Muscle of leg (tissue), 16 donors: ENCODE data around the gene TREM2. TPM values are rescaled to one million over a fixed set of nuclear protein-coding genes. Genes with fewer than 3 reads are reported as not detected.
A peak's percentile ranks its signal among the peaks of the same experiment; 100 is the strongest.

Experiments used
- DNase-seq: peaks from one replicate; pipeline ENCODE4 v3.0.0; 2013
- H3K27ac ChIP-seq: one replicate; pipeline ENCODE4 v1.5.1; 2013; ENCODE audit warnings: mild to moderate bottlenecking, low read length, control low read depth
- H3K27me3 ChIP-seq: one replicate; pipeline ENCODE4 v1.6.1; 2013; ENCODE audit warnings: low read length; ENCODE audit not compliant: control insufficient read depth, insufficient read depth
- H3K36me3 ChIP-seq: one replicate; pipeline ENCODE4 v1.6.1; 2013; ENCODE audit warnings: low read length; ENCODE audit not compliant: control insufficient read depth, insufficient read depth
- H3K4me1 ChIP-seq: one replicate; pipeline ENCODE4 v1.6.1; 2013; ENCODE audit warnings: low read length; ENCODE audit not compliant: control insufficient read depth, insufficient read depth
- H3K4me3 ChIP-seq: one replicate; pipeline ENCODE4 v1.5.1; 2013; ENCODE audit warnings: low read length, control low read depth
- H3K9me3 ChIP-seq: replicated peaks from 2 replicates; pipeline ENCODE4 v1.6.1; 2013; ENCODE audit warnings: low read depth, low read length; ENCODE audit not compliant: control insufficient read depth
- WGBS: methylation state at CpG from one replicate; pipeline ENCODE4 v1.1.5; 2013; ENCODE audit warnings: missing lambda C conversion rate; ENCODE audit not compliant: insufficient coverage; 5-methylcytosine and 5-hydroxymethylcytosine counted together
- long read RNA-seq, 11 donors: transcript quantifications; one replicate each; lab custom pipeline, GENCODE V29; 2026
- polyA plus RNA-seq, 8 donors: library from polyadenylated mRNA; unstranded; fragments of 120-200 nt; gene quantifications; one replicate each; pipeline versions ENCODE4 v1.2.1 to v1.2.3, GENCODE V29; 2013; ENCODE audit warnings: inconsistent platforms in 1 of 8, low replicate concordance in 1 of 8; ENCODE audit not compliant: insufficient read length in 8 of 8, insufficient read depth in 1 of 8
- total RNA-seq: library from RNA; stranded (reverse); fragments of 120-200 nt; gene quantifications from one replicate; pipeline ENCODE4 v1.2.4, GENCODE V29; 2013

The TREM2 gene
- total RNA-seq = 0.75 TPM
- 1 to 10 TPM in 2 of 8 donors, under 1 TPM in 6; 0.15 to 3.6 (median 0.55) TPM for polyA plus RNA-seq
- long read RNA-seq, donor 1 = 0 reads
- long read RNA-seq, donor 2 = 0 reads
- long read RNA-seq, donor 3, transcript TREM2-202 (5 exons, 1,044 nt) = major isoform, 6 of 12 reads
- long read RNA-seq, donor 3, partial matches to known transcripts = 6 of 12 reads
- long read RNA-seq, donor 3, other reads (novel, unspliced or antisense) = 0 of 12 reads
- long read RNA-seq, donor 4, transcript TREM2-202 (5 exons, 1,044 nt) = major isoform, 5 of 5 reads
- long read RNA-seq, donor 4, partial matches to known transcripts = 0 of 5 reads
- long read RNA-seq, donor 4, other reads (novel, unspliced or antisense) = 0 of 5 reads
- long read RNA-seq, donor 5, partial matches to known transcripts = 0 of 1 reads
- long read RNA-seq, donor 5, other reads (novel, unspliced or antisense) = 0 of 1 reads
- long read RNA-seq, donor 6, partial matches to known transcripts = 0 of 4 reads
- long read RNA-seq, donor 6, other reads (novel, unspliced or antisense) = 0 of 4 reads
- long read RNA-seq, donor 7, partial matches to known transcripts = 0 of 1 reads
- long read RNA-seq, donor 7, other reads (novel, unspliced or antisense) = 0 of 1 reads
- long read RNA-seq, donor 8, partial matches to known transcripts = 0 of 1 reads
- long read RNA-seq, donor 8, other reads (novel, unspliced or antisense) = 0 of 1 reads
- long read RNA-seq, donor 9, partial matches to known transcripts = 0 of 2 reads
- long read RNA-seq, donor 9, other reads (novel, unspliced or antisense) = 0 of 2 reads
- long read RNA-seq, donor 10 = 0 reads
- long read RNA-seq, donor 11 = 0 reads

GRCh38 chr6:41162687-41163418 lies at the start of gene TREM2:
TSS of gene TREM2 (minus strand) at chr6:41163116. CDS start at chr6:41163082, 34 bp downstream.
- H3K9me3 ChIP-seq = no peaks in the 10 kb centered on the region
- H3K27ac ChIP-seq = no peak within 1 kb of the TSS
- peaks cover 17% of the 10 kb centered on the region for H3K4me1 ChIP-seq
- WGBS = 49% methylated on average over 5 of the region's 10 CpGs
- H3K4me3 ChIP-seq = no peak within 1 kb of the TSS
- H3K36me3 ChIP-seq = no peaks in the 10 kb centered on the region
- DNase-seq = no peak
- H3K27me3 ChIP-seq = peaks cover 2% of the 10 kb centered on the region

DNA sequence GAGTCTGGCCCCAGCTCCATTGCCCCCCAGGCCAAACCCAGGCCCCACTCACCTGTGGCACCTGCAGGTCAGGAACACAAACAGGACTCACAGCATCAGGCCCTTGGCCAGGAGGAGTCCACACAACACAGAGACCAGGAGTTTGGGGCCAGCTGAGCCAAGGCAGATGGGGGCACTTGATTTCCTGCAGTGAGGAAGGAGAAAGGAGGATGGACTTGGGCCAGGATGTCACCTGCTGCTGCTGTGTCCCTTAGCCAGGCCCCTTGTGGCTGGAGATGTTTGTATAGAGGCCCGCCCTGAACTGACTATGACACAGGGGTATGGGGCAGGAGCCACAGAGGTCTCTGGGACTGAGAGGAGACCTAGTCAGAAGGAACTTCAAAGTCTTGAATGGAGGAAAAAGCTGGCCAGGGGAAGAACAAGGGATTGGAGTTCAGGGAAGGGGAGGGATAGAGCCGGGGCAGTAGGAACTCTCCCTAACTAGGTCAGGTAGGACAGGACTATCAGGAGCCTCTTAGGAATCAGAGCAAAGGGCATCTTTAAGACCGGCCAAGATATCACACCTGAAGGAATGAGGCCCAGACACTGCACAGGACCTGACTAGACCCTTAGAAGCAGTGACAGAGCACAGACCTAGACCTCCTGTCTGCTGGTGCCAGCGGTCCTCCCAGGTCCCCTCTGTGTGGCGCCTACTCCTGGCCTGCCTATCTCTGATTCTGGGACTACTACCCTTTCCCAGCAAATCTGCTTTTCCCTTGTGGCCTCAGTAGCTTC lies 46.8 kb upstream of the TREM2 start:
- Histone ChIP-seq H3K4me1 (no peaks in the 10 kb centered on the region), H3K9me3 (no peaks in the 10 kb centered on the region), H3K27me3 (peaks cover 2% of the 10 kb centered on the region), H3K27ac (no peak overlapping the region), H3K4me3 (no peak overlapping the region), H3K36me3 (no peaks in the 10 kb centered on the region)
- 80% methylated on average over 3 of the region's 5 CpGs for WGBS
- no peak for DNase-seq

DNA sequence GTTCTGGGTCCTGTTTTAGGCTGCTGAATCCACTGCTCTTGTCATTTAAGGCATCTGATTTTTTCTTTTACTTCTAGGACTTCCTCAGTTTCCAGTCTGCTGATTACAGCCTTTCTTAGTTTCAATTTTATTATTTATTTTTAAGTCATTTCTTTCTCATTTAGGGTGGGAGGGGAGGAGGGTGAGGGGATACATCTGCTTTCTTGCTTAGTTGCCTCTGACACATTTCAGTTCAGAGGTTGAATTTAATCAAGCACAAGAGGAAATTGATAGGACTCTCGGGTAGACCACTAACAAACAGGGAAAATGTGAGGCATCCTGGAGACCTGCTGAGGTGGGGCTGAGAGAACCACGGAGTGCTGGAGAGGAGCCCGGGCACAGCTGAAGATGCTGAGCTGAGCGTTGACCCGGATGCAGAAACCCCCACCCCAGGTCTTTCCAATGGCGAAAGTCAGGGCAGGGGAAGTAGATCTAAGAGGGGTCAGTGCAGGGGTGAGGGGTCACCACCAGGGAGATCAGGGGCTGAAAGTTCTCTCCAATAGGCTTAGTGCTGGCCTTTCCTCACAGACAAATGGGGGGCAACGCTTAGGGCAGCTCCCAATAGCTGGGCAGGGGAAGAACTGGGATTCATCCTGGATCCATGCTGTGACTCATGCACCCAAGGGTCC lies 45.7 kb upstream of the TREM2 start:
- Histone ChIP-seq H3K9me3 (no peaks in the 10 kb centered on the region), H3K36me3 (no peaks in the 10 kb centered on the region), H3K4me1 (no peaks in the 10 kb centered on the region), H3K27ac (no peak overlapping the region), H3K27me3 (peaks cover 2% of the 10 kb centered on the region), H3K4me3 (no peak overlapping the region)
- WGBS = 40% methylated on average over 4 of the region's 7 CpGs
- no peak for DNase-seq

GRCh38 chr6:41204156-41204555 lies 41.2 kb upstream of the TREM2 start:
- H3K4me1 ChIP-seq = no peaks in the 10 kb centered on the region
- H3K27me3 ChIP-seq = peaks cover 2% of the 10 kb centered on the region
- DNase-seq = no peak
- H3K36me3 ChIP-seq = no peaks in the 10 kb centered on the region
- no CpG with 5 or more reads among the region's 1 CpG for WGBS
- no peak overlapping the region for H3K4me3 ChIP-seq
- H3K27ac ChIP-seq = no peak overlapping the region
- H3K9me3 ChIP-seq = no peaks in the 10 kb centered on the region

DNA sequence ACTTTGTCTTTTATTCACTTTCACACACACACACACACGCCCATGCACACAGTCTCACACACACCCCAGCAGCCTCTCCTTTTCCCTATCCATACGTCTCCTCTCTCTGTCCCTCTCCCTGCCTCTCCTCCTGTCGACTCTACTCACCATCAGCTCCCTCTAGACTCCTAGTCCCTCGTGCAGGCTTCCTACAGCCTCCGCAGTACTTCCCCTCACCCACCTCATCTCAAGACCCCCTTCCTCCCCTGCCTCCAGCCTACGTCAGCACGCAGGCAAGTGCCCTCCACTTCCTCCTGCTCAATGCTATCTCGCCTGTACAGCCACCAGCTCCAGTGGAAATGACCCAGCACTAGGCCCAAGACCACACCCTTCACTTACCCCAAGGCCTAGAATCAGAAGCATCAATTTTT lies 38.9 kb upstream of the TREM2 start:
- WGBS = 60% methylated on average over 8 of the region's 8 CpGs
- Histone ChIP-seq H3K9me3 (no peaks in the 10 kb centered on the region), H3K36me3 (no peaks in the 10 kb centered on the region), H3K27me3 (no peaks in the 10 kb centered on the region), H3K4me1 (no peaks in the 10 kb centered on the region), H3K4me3 (no peak overlapping the region), H3K27ac (no peak overlapping the region)
- DNase-seq = no peak

DNA sequence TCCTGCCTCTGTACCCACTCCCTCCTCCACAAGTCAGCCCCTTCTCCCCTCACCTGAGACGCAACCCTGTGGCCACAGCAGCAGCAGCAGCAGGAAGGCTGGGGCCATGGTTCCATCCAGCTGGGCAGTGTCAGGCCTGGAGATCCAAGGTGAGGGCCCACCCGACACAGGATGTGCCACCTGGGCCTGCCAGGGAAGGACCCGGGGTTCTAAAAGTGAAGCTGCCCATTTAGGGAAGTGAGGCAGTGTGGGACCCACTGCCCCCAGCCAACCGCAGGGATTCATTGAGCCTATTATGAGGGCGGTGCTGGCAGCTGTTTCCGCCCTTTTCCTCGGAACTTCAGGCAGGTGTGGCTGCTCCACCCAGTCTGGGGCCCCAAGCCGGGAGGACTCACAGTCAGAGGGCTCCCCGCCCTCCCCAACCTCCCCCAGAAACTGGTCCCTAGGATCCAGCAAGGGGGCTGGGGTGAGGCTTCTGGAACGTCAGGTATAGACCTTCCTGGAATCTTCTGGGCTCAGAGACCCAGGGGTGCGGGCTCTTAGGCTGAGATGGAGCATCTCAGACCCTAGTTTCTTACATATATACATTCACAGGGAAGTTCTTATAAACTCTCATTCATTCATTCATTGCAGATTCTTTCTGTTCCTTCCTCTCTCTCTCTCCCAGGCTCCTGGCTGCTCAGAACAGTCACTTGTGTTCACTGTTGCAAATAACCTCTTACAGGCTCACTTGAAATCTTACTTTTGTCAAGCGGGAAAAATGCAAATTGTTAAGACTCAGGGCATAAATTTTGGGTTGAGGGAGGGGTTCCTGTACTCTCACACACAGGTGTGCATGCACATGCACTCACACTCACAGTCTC lies 38.2 kb upstream of the TREM2 start, which contains the start of gene TREML2:
TREML2 (minus strand) TSS at position 249 of the 863 bp plus-strand sequence; CDS start at position 108, 141 bp downstream.
- H3K4me3 ChIP-seq = no peak within 1 kb of the TSS
- no peak within 1 kb of the TSS for H3K27ac ChIP-seq
- 56% methylated on average over 9 of the region's 12 CpGs for WGBS
- H3K27me3 ChIP-seq = no peaks in the 10 kb centered on the region
- H3K4me1 ChIP-seq = no peaks in the 10 kb centered on the region
- H3K9me3 ChIP-seq = no peaks in the 10 kb centered on the region
- no peaks in the 10 kb centered on the region for H3K36me3 ChIP-seq
- DNase-seq = no peak

GRCh38 chr6:41200296-41200900 lies 37.5 kb upstream of the TREM2 start:
- no peaks in the 10 kb centered on the region for H3K9me3 ChIP-seq
- H3K27ac ChIP-seq = no peak overlapping the region
- no peaks in the 10 kb centered on the region for H3K36me3 ChIP-seq
- H3K4me3 ChIP-seq = no peak overlapping the region
- peaks cover 2% of the 10 kb centered on the region for H3K27me3 ChIP-seq
- H3K4me1 ChIP-seq = no peaks in the 10 kb centered on the region
- DNase-seq = peak; percentile 30
- WGBS = 80% methylated on average over 1 of the region's 2 CpGs

DNA sequence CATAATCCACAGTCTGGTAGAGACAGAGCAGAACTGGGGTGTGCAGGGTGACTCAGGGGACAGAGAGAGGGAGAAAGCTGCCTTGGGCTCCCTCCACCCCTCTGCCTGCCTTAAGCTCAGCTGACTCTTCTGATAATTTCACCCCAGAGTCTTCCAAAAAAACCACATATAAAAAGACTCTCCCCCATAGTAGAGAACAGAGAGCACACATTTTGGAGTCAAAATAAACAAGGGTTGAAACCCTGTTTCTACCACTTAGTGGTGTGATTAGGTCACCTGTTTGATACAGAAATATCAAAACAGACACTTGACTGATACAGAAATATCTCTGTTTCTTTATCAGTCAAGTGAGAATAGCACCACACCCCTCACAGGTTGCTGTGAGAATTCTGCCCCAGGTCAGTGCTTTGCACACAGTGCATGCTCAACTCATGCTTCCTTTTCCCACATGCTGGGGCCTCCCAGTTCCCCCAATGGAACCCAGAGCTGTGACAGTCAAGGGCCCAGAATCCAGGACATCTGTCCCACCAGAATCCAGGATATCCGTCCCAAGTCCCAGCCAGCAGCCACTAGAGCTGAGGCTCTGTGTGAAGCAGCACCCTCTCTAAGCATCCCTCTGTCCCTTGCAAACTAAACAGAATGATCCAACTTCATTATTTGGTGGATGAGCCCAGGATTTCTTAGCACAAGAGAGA lies 36.8 kb upstream of the TREM2 start:
- no CpG with 5 or more reads among the region's 1 CpG for WGBS
- Histone ChIP-seq H3K36me3 (no peaks in the 10 kb centered on the region), H3K9me3 (no peaks in the 10 kb centered on the region), H3K27me3 (peaks cover 2% of the 10 kb centered on the region), H3K27ac (no peak overlapping the region), H3K4me3 (no peak overlapping the region), H3K4me1 (no peaks in the 10 kb centered on the region)
- DNase-seq = no peak
